ENCODE data around the gene PDE2A. TPM values are rescaled to one million over a fixed set of nuclear protein-coding genes. Genes with fewer than 3 reads are reported as not detected.

The PDE2A gene
- total and polyA plus RNA-seq, 10 of the 15 experiments (the other 5 are each of a cell fraction or from before 2014, with no cell fraction given), result 0.06 to 0.15 (median 0.11) TPM; not detected in 6

- DNase-seq (ENCODE audit: low read depth, low spot score) (no peak), FAIRE-seq (no peak), ATAC-seq (no peak)
- RAD21 ChIA-PET (ENCODE audit: unreplicated experiment), result no interaction called here
- no peaks in the 10 kb centered on the region for H3K4me1 ChIP-seq (ENCODE audit: control insufficient read depth, insufficient read depth, low read length)
- BruUV-seq (replicated peaks), result no TSS peak
- CTCF ChIA-PET, result no interaction called here
- SMC1A ChIA-PET (ENCODE audit: uncharacterized antibody, unreplicated experiment), result interaction anchor here (0.6 kb wide), 1 partner anchor 189 kb away, joined by 3 read pairs; no protein-coding TSS in a partner anchor
- H2AFZ ChIP-seq (ENCODE audit: control insufficient read depth, low read depth, low read length), result no peak overlapping the region
- 78% methylated on average over 7 of the region's 7 CpGs for WGBS (ENCODE audit: insufficient coverage, insufficient replicate concordance, low lambda C conversion rate, missing lambda C conversion rate)
- no peaks in the 10 kb centered on the region for H4K20me1 ChIP-seq (ENCODE audit: control insufficient read depth, insufficient read depth)
- intact Hi-C loops (cut with micrococcal nuclease; ENCODE audit: unreplicated experiment), result no loop called here
- in situ Hi-C loops (cut with MboI), result no loop called here
- H3K4me2 ChIP-seq (ENCODE audit: control insufficient read depth, insufficient read depth), result no peak overlapping the region
- no peak overlapping the region for H3K27ac ChIP-seq (ENCODE audit: control insufficient read depth, insufficient read depth)
- H3K36me3 ChIP-seq (ENCODE audit: control insufficient read depth in 2 of 2, insufficient read depth in 2 of 2, low read length in 1 of 2), result peaks cover 35 to 40% of the 10 kb centered on the region in 2 experiments
- H3K79me2 ChIP-seq (ENCODE audit: control insufficient read depth, insufficient read depth, low read length), result no peaks in the 10 kb centered on the region
- H3K27me3 ChIP-seq (replicated peaks in 1 of 2; ENCODE audit: control insufficient read depth in 2 of 2, insufficient read depth in 2 of 2, low read length in 1 of 2), result no peaks in the 10 kb centered on the region
- H3K4me3 ChIP-seq, result no peak overlapping the region
- no peaks in the 10 kb centered on the region for H3K9me3 ChIP-seq (replicated peaks; ENCODE audit: control insufficient read depth, insufficient read depth, low read length)
- no peak overlapping the region for H3K9ac ChIP-seq (ENCODE audit: control insufficient read depth, insufficient read depth, low read length)
- POLR2A ChIA-PET, result interaction anchor here (0.6 kb wide), 1 partner anchor 14 kb away, joined by 6 read pairs; no protein-coding TSS in a partner anchor
- TF ChIP-seq NFYA (IDR thresholded peaks at IDR 0.05; ENCODE audit: borderline replicate concordance, low read depth, low read length) (no peak), EP300 (IDR thresholded peaks at IDR 0.05; ENCODE audit: borderline replicate concordance in 1 of 2, control insufficient read depth in 1 of 2, low read depth in 2 of 2, low read length in 2 of 2) (no peak), MTA2 (IDR thresholded peaks at IDR 0.05; ENCODE audit: low read depth) (no peak), IKZF2 (IDR thresholded peaks at IDR 0.05) (no peak), CUX1 (IDR thresholded peaks at IDR 0.05; ENCODE audit: insufficient replicate concordance, low read depth, low read length) (no peak), NBN (IDR thresholded peaks at IDR 0.05) (no peak), ZBTB40 (IDR thresholded peaks at IDR 0.05; ENCODE audit: borderline replicate concordance) (no peak), ATF7 (IDR thresholded peaks at IDR 0.05; ENCODE audit: low read depth) (no peak), RELA (IDR thresholded peaks at IDR 0.05; ENCODE audit: borderline replicate concordance, partially characterized antibody) (no peak), STAT3 (IDR thresholded peaks at IDR 0.05; ENCODE audit: low read depth, low read length) (no peak), JUNB (IDR thresholded peaks at IDR 0.05) (no peak)
- TF ChIP-seq, protein P1, sequence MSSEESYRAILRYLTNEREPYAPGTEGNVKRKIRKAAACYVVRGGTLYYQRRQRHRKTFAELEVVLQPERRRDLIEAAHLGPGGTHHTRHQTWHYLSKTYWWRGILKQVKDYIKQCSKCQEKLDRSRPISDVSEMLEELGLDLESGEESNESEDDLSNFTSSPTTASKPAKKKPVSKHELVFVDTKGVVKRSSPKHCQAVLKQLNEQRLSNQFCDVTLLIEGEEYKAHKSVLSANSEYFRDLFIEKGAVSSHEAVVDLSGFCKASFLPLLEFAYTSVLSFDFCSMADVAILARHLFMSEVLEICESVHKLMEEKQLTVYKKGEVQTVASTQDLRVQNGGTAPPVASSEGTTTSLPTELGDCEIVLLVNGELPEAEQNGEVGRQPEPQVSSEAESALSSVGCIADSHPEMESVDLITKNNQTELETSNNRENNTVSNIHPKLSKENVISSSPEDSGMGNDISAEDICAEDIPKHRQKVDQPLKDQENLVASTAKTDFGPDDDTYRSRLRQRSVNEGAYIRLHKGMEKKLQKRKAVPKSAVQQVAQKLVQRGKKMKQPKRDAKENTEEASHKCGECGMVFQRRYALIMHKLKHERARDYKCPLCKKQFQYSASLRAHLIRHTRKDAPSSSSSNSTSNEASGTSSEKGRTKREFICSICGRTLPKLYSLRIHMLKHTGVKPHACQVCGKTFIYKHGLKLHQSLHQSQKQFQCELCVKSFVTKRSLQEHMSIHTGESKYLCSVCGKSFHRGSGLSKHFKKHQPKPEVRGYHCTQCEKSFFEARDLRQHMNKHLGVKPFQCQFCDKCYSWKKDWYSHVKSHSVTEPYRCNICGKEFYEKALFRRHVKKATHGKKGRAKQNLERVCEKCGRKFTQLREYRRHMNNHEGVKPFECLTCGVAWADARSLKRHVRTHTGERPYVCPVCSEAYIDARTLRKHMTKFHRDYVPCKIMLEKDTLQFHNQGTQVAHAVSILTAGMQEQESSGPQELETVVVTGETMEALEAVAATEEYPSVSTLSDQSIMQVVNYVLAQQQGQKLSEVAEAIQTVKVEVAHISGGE (CRISPR knock-in tag; IDR thresholded peaks at IDR 0.05), result no peak
Observed at GRCh38 chr11:72688929-72689328, 14.7 kb upstream of the PDE2A start.
